GM18868 (cell line): ENCODE measurements around the gene ZG16B.

Experiments
- ATAC-seq: cut with Tn5 transposase; IDR thresholded peaks from one replicate; pipeline ENCODE4 v1.9.1; 2021; ENCODE audit warnings: mild to moderate bottlenecking, moderate library complexity; ENCODE audit not compliant: unreplicated experiment

The ZG16B gene

GRCh38 chr16:2829501-2830354 lies at the start of gene ZG16B:
Gene ZG16B, plus strand, starts transcription at chr16:2830303. Its CDS starts 139 bp downstream, at chr16:2830442.
- ATAC-seq: no peak

GRCh38 chr16:2782583-2783351 lies 47.3 kb upstream of the ZG16B start:
- no peak for ATAC-seq

- ATAC-seq: no peak
These were observed 46.3 kb upstream of the ZG16B start for GRCh38 chr16:2783581-2784357.

GRCh38 chr16:2784358-2785100 lies 45.6 kb upstream of the ZG16B start:
- no peak for ATAC-seq

- ATAC-seq: no peak
These were observed 44.8 kb upstream of the ZG16B start for GRCh38 chr16:2785101-2785991.

- ATAC-seq: no peak
These were observed 43.9 kb upstream of the ZG16B start for GRCh38 chr16:2786061-2786825.

- no peak for ATAC-seq
These were observed 43.3 kb upstream of the ZG16B start for GRCh38 chr16:2786826-2787151.

- no peak for ATAC-seq
These were observed 42.7 kb upstream of the ZG16B start, which contains the start of gene PRSS33 for GRCh38 chr16:2787406-2787805. Gene PRSS33, minus strand, starts transcription at chr16:2787560. Its CDS starts 1,013 bp downstream, at chr16:2786547.

- ATAC-seq: no peak
These were observed 42.1 kb upstream of the ZG16B start for GRCh38 chr16:2787961-2788360.

GRCh38 chr16:2790631-2791030 lies 39.5 kb upstream of the ZG16B start:
- ATAC-seq: no peak

- no peak for ATAC-seq
These were observed 38.9 kb upstream of the ZG16B start for GRCh38 chr16:2791174-2791573.

GRCh38 chr16:2792940-2793339 lies 37.2 kb upstream of the ZG16B start:
- ATAC-seq: no peak

GRCh38 chr16:2795395-2796143 lies 34.5 kb upstream of the ZG16B start:
- ATAC-seq: no peak

GRCh38 chr16:2798723-2799204 lies 31.3 kb upstream of the ZG16B start:
- no peak for ATAC-seq

GRCh38 chr16:2799205-2799858 lies 30.8 kb upstream of the ZG16B start:
- no peak for ATAC-seq

GRCh38 chr16:2799859-2800226 lies 30.3 kb upstream of the ZG16B start:
- ATAC-seq: no peak

GRCh38 chr16:2803545-2804195 lies 26.4 kb upstream of the ZG16B start:
- ATAC-seq: no peak
